ENCODE results near the gene MYO1F.
"Not testable (repeated sequence)": the region's sequence is repeated elsewhere in the genome, so short reads cannot be mapped to it uniquely, and the experiment has no call there.

Gene MYO1F

GRCh38 chr19:8529369-8530006, 47.8 kb downstream of the MYO1F start:
- H3K36me3 ChIP-seq (ENCODE audit: insufficient read depth, low read length): no peaks in the 10 kb centered on the region; the same call in 1 of the 2 replicates
- no peaks in the 10 kb centered on the region for H3K9me3 ChIP-seq (ENCODE audit: control insufficient read depth, insufficient read depth, low read length)
- no peaks in the 10 kb centered on the region; the same call in 1 of the 2 replicates for H3K4me1 ChIP-seq (ENCODE audit: insufficient read depth, low read length)
- no peak overlapping the region for H3K9ac ChIP-seq (ENCODE audit: low read depth, low read length)

GRCh38 chr19:8528500-8528899, 48.7 kb downstream of the MYO1F start:
- Histone ChIP-seq H3K4me1 (ENCODE audit: insufficient read depth, low read length) (no peaks in the 10 kb centered on the region; the same call in 1 of the 2 replicates), H3K9ac (ENCODE audit: low read depth, low read length) (no peak overlapping the region), H3K36me3 (ENCODE audit: insufficient read depth, low read length) (no peaks in the 10 kb centered on the region; the same call in 1 of the 2 replicates), H3K9me3 (ENCODE audit: control insufficient read depth, insufficient read depth, low read length) (no peaks in the 10 kb centered on the region)

GRCh38 chr19:8526345-8527091, 50.7 kb downstream of the MYO1F start:
- Histone ChIP-seq H3K9ac (ENCODE audit: low read depth, low read length) (peak overlapping the region; percentile 97), H3K36me3 (ENCODE audit: insufficient read depth, low read length) (no peaks in the 10 kb centered on the region; the same call in 1 of the 2 replicates), H3K4me1 (ENCODE audit: insufficient read depth, low read length) (no peaks in the 10 kb centered on the region; the same call in 1 of the 2 replicates), H3K9me3 (ENCODE audit: control insufficient read depth, insufficient read depth, low read length) (no peaks in the 10 kb centered on the region)

GRCh38 chr19:8525401-8525684, 51.9 kb downstream of the MYO1F start:
- H3K9ac ChIP-seq (ENCODE audit: low read depth, low read length): peak overlapping the region; percentile 31; the same call in 1 of the 2 replicates
- H3K4me1 ChIP-seq (ENCODE audit: insufficient read depth, low read length): no peaks in the 10 kb centered on the region; the same call in 1 of the 2 replicates
- no peaks in the 10 kb centered on the region; the same call in 1 of the 2 replicates for H3K36me3 ChIP-seq (ENCODE audit: insufficient read depth, low read length)
- no peaks in the 10 kb centered on the region for H3K9me3 ChIP-seq (ENCODE audit: control insufficient read depth, insufficient read depth, low read length)

- no peaks in the 10 kb centered on the region for H3K36me3 ChIP-seq (ENCODE audit: insufficient read depth, low read length)
- no peaks in the 10 kb centered on the region for H3K4me1 ChIP-seq (ENCODE audit: insufficient read depth, low read length)
Measured at GRCh38 chr19:8519388-8519787, 57.9 kb downstream of the MYO1F start.

GRCh38 chr19:8518536-8518935, 58.7 kb downstream of the MYO1F start:
- no peak overlapping the region for H3K9ac ChIP-seq (ENCODE audit: low read depth, low read length)

More at GRCh38 chr19:8519388-8519787, 57.9 kb downstream of the MYO1F start:
- Histone ChIP-seq H3K9me3 (ENCODE audit: control insufficient read depth, insufficient read depth, low read length) (no peaks in the 10 kb centered on the region), H3K9ac (ENCODE audit: low read depth, low read length) (no peak overlapping the region)

GRCh38 chr19:8517551-8518442, 59.4 kb downstream of the MYO1F start:
- Histone ChIP-seq H3K36me3 (ENCODE audit: insufficient read depth, low read length) (no peaks in the 10 kb centered on the region), H3K9ac (ENCODE audit: low read depth, low read length) (no peak overlapping the region), H3K9me3 (ENCODE audit: control insufficient read depth, insufficient read depth, low read length) (no peaks in the 10 kb centered on the region), H3K4me1 (ENCODE audit: insufficient read depth, low read length) (peaks cover 4% of the 10 kb centered on the region; the same call in 1 of the 2 replicates)

More at GRCh38 chr19:8518536-8518935, 58.7 kb downstream of the MYO1F start:
- Histone ChIP-seq H3K36me3 (ENCODE audit: insufficient read depth, low read length) (no peaks in the 10 kb centered on the region), H3K4me1 (ENCODE audit: insufficient read depth, low read length) (no peaks in the 10 kb centered on the region), H3K9me3 (ENCODE audit: control insufficient read depth, insufficient read depth, low read length) (no peaks in the 10 kb centered on the region)

GRCh38 chr19:8515317-8515716, 61.9 kb downstream of the MYO1F start:
- Histone ChIP-seq H3K9me3 (ENCODE audit: control insufficient read depth, insufficient read depth, low read length) (no peaks in the 10 kb centered on the region), H3K4me1 (ENCODE audit: insufficient read depth, low read length) (peaks cover 10% of the 10 kb centered on the region; the same call in 1 of the 2 replicates), H3K9ac (ENCODE audit: low read depth, low read length) (no peak overlapping the region), H3K36me3 (ENCODE audit: insufficient read depth, low read length) (no peaks in the 10 kb centered on the region)

GRCh38 chr19:8514505-8515009, 62.7 kb downstream of the MYO1F start:
- peaks cover 10% of the 10 kb centered on the region; the same call in 1 of the 2 replicates for H3K4me1 ChIP-seq (ENCODE audit: insufficient read depth, low read length)
- H3K36me3 ChIP-seq (ENCODE audit: insufficient read depth, low read length); H3K9me3 ChIP-seq (ENCODE audit: control insufficient read depth, insufficient read depth, low read length): not testable (repeated sequence)
- H3K9ac ChIP-seq (ENCODE audit: low read depth, low read length): peak overlapping the region; percentile 95; the same call in 1 of the 2 replicates

GRCh38 chr19:8513687-8514504, 63.3 kb downstream of the MYO1F start, which contains the start of gene ZNF414:
Gene ZNF414, minus strand, starts transcription at chr19:8514167. Its CDS starts 121 bp downstream, at chr19:8514046.
- no peaks in the 10 kb centered on the region for H3K36me3 ChIP-seq (ENCODE audit: insufficient read depth, low read length)
- peaks cover 10% of the 10 kb centered on the region; the same call in 1 of the 2 replicates for H3K4me1 ChIP-seq (ENCODE audit: insufficient read depth, low read length)
- H3K9me3 ChIP-seq (ENCODE audit: control insufficient read depth, insufficient read depth, low read length): no peaks in the 10 kb centered on the region
- H3K9ac ChIP-seq (ENCODE audit: low read depth, low read length): peak within 1 kb of the TSS; percentile 95

GRCh38 chr19:8513036-8513686, 64.1 kb downstream of the MYO1F start:
- Histone ChIP-seq H3K36me3 (ENCODE audit: insufficient read depth, low read length) (no peaks in the 10 kb centered on the region), H3K9me3 (ENCODE audit: control insufficient read depth, insufficient read depth, low read length) (no peaks in the 10 kb centered on the region), H3K4me1 (ENCODE audit: insufficient read depth, low read length) (peaks cover 10% of the 10 kb centered on the region; the same call in 1 of the 2 replicates), H3K9ac (ENCODE audit: low read depth, low read length) (peak overlapping the region; percentile 95)

GRCh38 chr19:8512115-8512967, 64.9 kb downstream of the MYO1F start:
- peak overlapping the region; percentile 7; the same call in 1 of the 2 replicates for H3K9ac ChIP-seq (ENCODE audit: low read depth, low read length)
- no peaks in the 10 kb centered on the region for H3K36me3 ChIP-seq (ENCODE audit: insufficient read depth, low read length)
- no peaks in the 10 kb centered on the region for H3K9me3 ChIP-seq (ENCODE audit: control insufficient read depth, insufficient read depth, low read length)
- peaks cover 10% of the 10 kb centered on the region; the same call in 1 of the 2 replicates for H3K4me1 ChIP-seq (ENCODE audit: insufficient read depth, low read length)
